ENCODE measurements around the gene CFAP97D2. TPM values are rescaled to one million over a fixed set of nuclear protein-coding genes. Genes with fewer than 3 reads are reported as not detected.
A peak's percentile ranks its signal among the peaks of the same experiment; 100 is the strongest.
"Not testable (repeated sequence)": the region's sequence is repeated elsewhere in the genome, so short reads cannot be mapped to it uniquely, and the experiment has no call there.

CFAP97D2 gene
- total RNA-seq, 1 donor from 2014 or later, result not detected

DNA sequence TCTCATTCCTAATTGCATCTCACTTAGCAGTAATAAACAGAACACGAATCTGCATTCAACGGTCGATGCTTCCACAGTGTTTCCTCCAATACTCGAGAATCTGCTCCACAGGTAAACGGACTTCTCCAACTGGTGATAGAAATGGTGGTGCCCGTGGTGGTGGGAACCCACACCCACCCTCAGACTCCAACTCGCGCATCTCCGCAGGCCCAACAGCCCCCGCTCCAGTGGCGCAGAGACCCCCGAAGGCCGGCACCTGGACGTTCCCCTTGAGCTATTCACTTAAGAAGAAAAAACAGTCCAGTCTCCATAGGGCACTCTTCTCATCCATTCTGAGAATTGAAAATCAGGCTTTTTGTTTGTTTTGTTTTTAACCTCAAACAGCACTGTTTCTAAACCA is 32.9 kb upstream of the CFAP97D2 start:
- Histone ChIP-seq H3K36me3 (ENCODE audit: control insufficient read depth, insufficient read depth, low read length) (no peaks in the 10 kb centered on the region), H3K4me3 (ENCODE audit: low read depth, low read length) (no peak overlapping the region), H3K27me3 (ENCODE audit: control insufficient read depth, insufficient read depth, low read length) (peaks cover 12% of the 10 kb centered on the region)
- TF ChIP-seq, protein P1, sequence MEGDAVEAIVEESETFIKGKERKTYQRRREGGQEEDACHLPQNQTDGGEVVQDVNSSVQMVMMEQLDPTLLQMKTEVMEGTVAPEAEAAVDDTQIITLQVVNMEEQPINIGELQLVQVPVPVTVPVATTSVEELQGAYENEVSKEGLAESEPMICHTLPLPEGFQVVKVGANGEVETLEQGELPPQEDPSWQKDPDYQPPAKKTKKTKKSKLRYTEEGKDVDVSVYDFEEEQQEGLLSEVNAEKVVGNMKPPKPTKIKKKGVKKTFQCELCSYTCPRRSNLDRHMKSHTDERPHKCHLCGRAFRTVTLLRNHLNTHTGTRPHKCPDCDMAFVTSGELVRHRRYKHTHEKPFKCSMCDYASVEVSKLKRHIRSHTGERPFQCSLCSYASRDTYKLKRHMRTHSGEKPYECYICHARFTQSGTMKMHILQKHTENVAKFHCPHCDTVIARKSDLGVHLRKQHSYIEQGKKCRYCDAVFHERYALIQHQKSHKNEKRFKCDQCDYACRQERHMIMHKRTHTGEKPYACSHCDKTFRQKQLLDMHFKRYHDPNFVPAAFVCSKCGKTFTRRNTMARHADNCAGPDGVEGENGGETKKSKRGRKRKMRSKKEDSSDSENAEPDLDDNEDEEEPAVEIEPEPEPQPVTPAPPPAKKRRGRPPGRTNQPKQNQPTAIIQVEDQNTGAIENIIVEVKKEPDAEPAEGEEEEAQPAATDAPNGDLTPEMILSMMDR (IDR thresholded peaks at IDR 0.05; ENCODE audit: insufficient read depth, low read length, poor library complexity, severe bottlenecking), result no peak
- no peak for DNase-seq (ENCODE audit: low read depth)

DNA sequence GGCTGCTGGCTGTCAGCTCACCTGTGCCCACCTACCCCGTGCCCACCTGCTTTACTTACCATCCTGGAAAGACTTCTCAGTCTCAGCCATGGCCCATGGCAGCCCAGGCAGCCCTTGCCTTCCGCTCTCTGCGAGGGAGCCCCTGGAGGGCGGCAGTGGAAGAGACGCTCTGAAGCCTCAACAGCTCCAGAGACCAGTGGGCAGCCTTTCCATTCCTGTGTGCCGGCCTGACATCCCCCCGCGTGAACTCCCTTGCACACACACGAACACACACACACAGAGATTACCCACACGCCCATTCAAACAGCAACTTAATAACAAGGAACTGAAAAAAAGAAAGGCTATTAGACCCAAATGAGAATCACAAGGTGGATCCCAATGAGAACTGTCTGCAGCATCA is 32.4 kb upstream of the CFAP97D2 start:
- Histone ChIP-seq H3K27me3 (ENCODE audit: control insufficient read depth, insufficient read depth, low read length) (peaks cover 12% of the 10 kb centered on the region), H3K4me3 (ENCODE audit: low read depth, low read length) (no peak overlapping the region), H3K36me3 (ENCODE audit: control insufficient read depth, insufficient read depth, low read length) (no peaks in the 10 kb centered on the region)
- TF ChIP-seq, protein P1 (IDR thresholded peaks at IDR 0.05; ENCODE audit: insufficient read depth, low read length, poor library complexity, severe bottlenecking), result peak; percentile 20
- no peak for DNase-seq (ENCODE audit: low read depth)

DNA sequence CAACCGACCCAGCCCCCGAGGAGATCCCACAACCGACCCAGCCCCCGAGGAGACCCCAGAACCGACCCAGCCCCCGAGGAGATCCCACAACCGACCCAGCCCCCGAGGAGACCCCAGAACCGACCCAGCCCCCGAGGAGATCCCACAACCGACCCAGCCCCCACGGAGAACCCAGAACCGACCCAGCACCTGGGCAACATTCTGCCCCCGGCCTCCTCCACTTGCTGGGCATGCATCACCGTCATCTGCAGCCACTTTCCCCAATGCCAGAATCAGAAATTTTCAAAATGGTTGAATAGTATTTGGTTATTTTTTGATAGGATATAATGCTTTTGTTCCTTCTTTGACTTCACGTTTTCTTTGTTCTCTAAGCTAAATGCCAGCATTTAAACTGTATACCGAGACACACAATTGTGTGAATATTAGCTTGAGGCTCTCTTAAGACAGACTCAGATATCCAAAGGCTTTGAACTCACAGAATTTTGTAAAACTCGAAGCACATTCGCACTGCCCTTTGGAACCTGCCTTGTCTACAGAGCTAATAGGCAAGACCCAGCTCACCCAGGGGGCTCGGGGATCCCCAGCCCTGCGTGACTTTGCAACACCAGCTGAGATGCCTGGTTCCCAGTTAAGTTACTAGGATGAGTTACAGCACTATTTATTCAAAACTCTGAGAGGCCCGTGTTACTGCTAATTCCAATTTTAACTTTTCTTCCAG is 31.1 kb upstream of the CFAP97D2 start:
- Histone ChIP-seq H3K36me3 (ENCODE audit: control insufficient read depth, insufficient read depth, low read length) (no peaks in the 10 kb centered on the region), H3K4me3 (ENCODE audit: low read depth, low read length) (no peak overlapping the region), H3K27me3 (ENCODE audit: control insufficient read depth, insufficient read depth, low read length) (peaks cover 9% of the 10 kb centered on the region)
- TF ChIP-seq, protein P1 (IDR thresholded peaks at IDR 0.05; ENCODE audit: insufficient read depth, low read length, poor library complexity, severe bottlenecking), result no peak
- no peak for DNase-seq (ENCODE audit: low read depth)

DNA sequence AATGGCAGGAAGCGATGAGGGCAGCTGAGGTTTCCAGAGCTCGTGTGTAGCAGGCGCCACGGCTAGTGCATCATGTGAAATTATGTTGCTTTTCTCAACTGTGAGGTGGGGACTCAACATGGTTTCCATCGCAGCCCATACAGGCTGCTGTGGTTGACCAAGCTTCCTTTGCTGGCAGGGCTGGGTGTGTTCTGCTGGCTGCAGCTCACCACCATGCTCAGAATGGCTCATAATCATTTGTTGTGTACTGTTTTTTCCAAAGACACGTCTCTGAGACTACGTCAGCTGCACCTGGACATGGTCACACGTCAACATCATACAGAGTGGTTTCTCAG is 30.6 kb upstream of the CFAP97D2 start:
- Histone ChIP-seq H3K36me3 (ENCODE audit: control insufficient read depth, insufficient read depth, low read length) (no peaks in the 10 kb centered on the region), H3K4me3 (ENCODE audit: low read depth, low read length) (no peak overlapping the region), H3K27me3 (ENCODE audit: control insufficient read depth, insufficient read depth, low read length) (peaks cover 8% of the 10 kb centered on the region)
- TF ChIP-seq, protein P1 (IDR thresholded peaks at IDR 0.05; ENCODE audit: insufficient read depth, low read length, poor library complexity, severe bottlenecking), result no peak
- no peak for DNase-seq (ENCODE audit: low read depth)

DNA sequence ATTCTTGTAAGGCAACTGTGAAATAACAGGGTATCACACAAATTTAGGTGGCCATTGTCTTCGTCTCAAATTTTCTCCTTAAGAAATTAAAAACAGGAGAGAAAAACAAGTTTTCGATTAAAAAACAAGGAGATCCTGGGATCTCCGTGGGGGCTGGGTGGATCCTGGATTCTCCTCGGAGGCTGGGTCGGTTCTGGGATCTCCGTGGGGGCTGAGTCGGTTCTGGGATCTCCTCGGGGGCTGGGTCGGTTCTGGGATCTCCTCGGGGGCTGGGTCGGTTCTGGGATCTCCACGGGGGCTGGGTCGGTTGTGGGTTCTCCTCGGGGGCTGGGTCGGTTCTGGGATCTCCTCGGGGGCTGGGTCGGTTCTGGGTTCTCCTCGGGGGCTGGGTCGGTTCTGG is 30.2 kb upstream of the CFAP97D2 start:
- not testable (repeated sequence) for H3K4me3 ChIP-seq (ENCODE audit: low read depth, low read length); H3K36me3 ChIP-seq (ENCODE audit: control insufficient read depth, insufficient read depth, low read length); DNase-seq (ENCODE audit: low read depth); H3K27me3 ChIP-seq (ENCODE audit: control insufficient read depth, insufficient read depth, low read length)

DNA sequence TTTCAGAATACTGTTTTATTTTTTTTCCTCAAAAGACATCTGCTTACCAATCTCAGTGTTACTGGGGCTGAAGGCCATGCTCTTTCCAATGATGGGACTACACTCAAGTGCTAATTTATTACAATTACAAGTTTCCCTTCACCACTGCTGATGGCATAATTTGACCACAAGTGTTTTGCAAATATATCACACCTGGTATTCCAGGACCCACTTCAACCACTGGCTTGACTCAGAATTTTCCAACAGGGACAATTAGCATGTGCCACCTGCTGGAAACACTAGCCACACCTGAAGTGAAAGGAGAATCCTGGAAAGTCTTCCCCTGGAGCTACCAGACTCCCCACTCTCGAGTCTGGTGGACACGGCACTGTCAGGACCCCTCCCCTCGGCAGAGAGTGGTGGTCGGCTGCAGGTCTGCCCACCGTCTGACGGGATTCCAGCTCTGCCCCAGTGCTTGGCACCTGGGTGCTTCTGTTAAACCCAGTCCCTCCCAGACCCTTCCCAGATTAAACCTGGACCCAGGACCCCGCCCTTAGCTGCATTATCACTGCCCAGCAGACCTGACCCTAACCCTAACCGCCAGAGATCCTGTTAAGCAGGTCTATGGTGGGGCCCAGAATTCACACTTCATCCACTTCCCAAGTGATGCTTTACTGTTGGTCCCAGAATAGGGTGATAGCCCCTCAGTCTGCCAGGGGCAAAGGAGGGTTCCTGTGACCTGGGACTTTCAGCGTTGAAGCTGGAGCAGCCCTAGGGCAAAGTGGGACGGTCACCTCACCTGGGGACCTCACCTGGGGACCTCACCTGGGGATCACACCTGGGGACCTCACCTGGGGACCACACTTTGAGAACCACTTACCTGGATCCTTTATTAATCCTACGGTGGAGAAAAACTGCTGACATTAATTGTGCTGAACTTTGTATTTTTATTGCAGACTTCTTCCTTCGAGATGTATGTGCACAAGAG is 29.0 kb upstream of the CFAP97D2 start:
- Histone ChIP-seq H3K36me3 (ENCODE audit: control insufficient read depth, insufficient read depth, low read length) (no peaks in the 10 kb centered on the region), H3K27me3 (ENCODE audit: control insufficient read depth, insufficient read depth, low read length) (peaks cover 8% of the 10 kb centered on the region), H3K4me3 (ENCODE audit: low read depth, low read length) (no peak overlapping the region)
- DNase-seq (ENCODE audit: low read depth), result no peak
- TF ChIP-seq, protein P1 (IDR thresholded peaks at IDR 0.05; ENCODE audit: insufficient read depth, low read length, poor library complexity, severe bottlenecking), result no peak
